Stimulated activated CD8-positive, alpha-beta memory T cell treated with anti-CD3 and anti-CD28 coated beads, Interleukin-15, amount 100 ng/mL, for 1 hour (primary cell): Measurements from ENCODE around the gene GUCA2A.
"Not testable (repeated sequence)": the region's sequence is repeated elsewhere in the genome, so short reads cannot be mapped to it uniquely, and the experiment has no call there.

ENCODE experiments used
- DNase-seq: peaks from one replicate; pipeline ENCODE4 v3.0.0-alpha.2; 2020; ENCODE audit warnings: low read depth

GUCA2A gene, protein sequence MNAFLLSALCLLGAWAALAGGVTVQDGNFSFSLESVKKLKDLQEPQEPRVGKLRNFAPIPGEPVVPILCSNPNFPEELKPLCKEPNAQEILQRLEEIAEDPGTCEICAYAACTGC

DNA sequence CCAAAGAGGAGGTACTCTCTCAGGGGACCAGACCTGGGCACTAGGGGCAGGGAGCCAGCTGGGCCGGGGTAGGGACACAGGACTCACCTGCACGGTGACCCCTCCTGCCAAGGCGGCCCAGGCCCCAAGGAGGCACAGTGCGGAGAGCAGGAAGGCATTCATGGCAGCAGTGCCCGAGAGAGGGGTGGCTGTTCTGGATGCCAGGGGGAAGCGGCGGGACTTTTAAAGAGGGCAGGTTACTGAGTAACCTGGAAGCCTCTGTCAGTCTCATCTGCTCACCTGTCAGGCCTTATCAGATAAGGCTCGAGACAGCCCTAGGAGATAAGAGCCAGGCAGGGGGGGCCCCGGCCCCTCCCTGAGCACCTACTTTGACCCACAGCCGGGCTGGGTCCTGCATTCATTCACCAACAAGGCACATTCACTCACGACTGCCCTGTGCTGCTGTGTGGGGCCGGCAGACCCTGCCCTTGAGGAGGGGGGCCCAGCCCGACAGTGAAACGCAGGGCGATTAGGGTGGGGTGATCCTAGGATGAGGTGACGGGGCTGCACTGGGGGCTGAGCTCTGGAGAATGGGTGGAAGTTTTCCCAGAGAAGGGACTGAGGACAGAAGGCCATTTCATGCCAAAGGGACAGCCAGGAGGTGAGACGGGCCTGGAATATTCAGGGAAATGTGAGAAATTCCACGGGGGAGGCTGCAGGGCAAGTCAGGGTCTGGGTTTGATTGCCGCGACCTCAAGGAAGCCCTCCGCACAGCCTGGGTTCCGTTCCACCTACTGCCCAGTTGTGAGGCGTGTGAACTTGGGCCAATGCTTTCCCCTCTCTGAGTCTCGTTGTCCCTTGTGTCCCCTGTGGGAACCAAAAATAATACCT is at the start of gene GUCA2A:
GUCA2A (minus strand) TSS at position 195 of the 870 bp plus-strand sequence; CDS start at position 162, 33 bp downstream.
- no peak for DNase-seq

GRCh38 chr1:42211224-42211623 is 46.7 kb upstream of the GUCA2A start:
- no peak for DNase-seq

GRCh38 chr1:42210421-42211133 is 46.0 kb upstream of the GUCA2A start:
- DNase-seq: no peak

GRCh38 chr1:42209526-42210251 is 45.1 kb upstream of the GUCA2A start:
- DNase-seq: no peak

DNA sequence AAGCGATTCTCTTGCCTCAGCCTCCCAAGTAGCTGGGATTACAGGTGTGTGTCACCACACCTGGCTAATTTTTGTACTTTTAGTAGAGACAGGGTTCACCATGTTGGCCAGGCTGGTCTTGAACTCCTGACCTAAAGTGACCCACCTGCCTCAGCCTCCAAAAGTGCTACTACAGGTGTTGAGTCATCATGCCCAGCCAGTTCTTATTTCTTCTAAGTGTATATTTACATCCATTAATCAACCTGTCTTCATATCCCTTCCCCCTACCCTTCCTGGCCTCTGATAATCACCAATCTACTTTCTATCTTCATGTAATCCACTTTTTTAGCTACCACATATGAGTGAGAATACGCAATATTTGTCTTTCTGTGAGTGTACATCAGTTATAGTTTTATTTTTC is 42.4 kb upstream of the GUCA2A start:
- not testable (repeated sequence) for DNase-seq

DNA sequence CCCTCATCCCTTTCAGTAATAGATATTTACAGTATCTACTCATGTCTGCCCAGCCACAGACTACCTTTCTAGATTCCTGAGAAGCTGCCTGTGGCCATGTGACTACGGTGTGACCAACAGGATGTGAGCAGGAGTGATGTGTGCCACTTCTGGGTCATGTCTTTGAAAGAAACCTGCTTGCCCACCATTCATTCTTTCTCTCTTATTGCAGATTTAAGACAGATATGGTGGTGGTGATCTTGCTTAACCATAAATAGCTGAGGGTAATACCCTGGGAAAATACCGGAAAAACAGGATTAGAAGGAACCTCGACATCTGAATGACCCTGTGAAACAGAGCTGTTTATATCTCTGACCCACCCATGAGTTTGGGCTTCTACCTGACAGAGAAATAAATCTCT is 41.6 kb upstream of the GUCA2A start:
- DNase-seq: no peak

GRCh38 chr1:42201986-42202385 is 37.4 kb upstream of the GUCA2A start:
- no peak for DNase-seq

- DNase-seq: no peak
Observed at GRCh38 chr1:42198251-42198650, 33.7 kb upstream of the GUCA2A start.

GRCh38 chr1:42195841-42196240 is 31.3 kb upstream of the GUCA2A start:
- no peak for DNase-seq

DNA sequence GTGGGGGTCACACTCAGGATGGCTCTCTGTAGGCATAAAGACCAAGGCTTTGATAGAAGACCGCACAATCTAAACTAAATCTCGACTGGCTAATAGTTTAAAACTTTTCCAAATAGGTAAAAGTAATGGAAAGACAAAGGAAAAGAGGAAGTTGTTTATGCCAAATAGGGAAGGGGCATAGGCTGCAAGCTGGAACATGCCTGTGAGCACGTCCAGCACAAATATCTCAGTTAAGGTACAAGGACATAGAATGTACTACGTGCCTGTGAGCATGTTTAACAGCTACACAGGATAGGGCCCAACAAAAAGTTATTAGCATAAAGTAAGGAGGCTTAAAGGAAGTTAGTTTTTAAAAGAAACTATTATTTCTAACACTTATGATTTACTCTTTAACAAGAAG is 27.6 kb upstream of the GUCA2A start:
- no peak for DNase-seq

DNA sequence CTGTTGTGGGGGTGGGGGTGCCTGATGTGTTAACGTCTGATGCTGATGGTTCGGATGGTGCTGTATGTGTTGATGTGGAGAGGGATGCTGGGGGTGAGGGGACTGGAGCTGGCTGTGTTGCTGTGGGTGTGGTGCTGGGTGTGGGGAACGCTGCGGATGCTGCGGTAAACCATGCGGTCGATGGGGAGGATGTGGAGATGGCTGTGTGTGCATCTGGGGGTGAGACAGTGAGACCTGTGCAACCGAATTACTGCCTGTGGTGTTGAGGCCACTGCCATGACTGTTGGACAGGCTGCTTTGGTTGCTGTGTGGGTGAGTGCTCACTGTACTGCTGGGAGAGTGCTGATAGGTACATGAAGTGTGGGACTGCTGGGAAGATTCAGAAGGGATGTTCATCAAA is 26.8 kb upstream of the GUCA2A start:
- DNase-seq: no peak

- DNase-seq: no peak
Observed at GRCh38 chr1:42189931-42190853, 25.6 kb upstream of the GUCA2A start.

GRCh38 chr1:42186152-42186551 is 21.6 kb upstream of the GUCA2A start:
- no peak for DNase-seq

- no peak for DNase-seq
Observed at GRCh38 chr1:42184616-42185015, 20.1 kb upstream of the GUCA2A start.

GRCh38 chr1:42183957-42184268 is 19.4 kb upstream of the GUCA2A start:
- DNase-seq: no peak

- DNase-seq: no peak
Observed at GRCh38 chr1:42183210-42183956, 18.8 kb upstream of the GUCA2A start.

DNA sequence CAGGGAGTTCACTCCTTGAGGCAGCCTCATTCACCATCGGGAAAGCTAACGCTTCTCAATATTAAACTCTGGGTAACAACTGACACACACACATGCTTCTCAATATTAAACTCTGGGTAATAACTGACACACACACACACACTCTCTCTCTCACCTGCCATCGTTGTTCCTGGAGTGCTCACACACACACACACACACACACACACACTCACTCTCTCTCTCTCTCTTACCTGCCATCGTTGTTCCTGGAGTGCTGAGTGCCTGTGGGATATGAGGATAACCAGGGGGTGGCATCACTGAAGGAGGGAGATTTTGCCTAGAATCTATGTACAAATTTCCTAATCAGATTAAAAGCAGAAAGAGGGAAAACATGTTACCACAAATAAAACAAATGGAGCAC is 17.1 kb upstream of the GUCA2A start:
- DNase-seq: no peak

DNA sequence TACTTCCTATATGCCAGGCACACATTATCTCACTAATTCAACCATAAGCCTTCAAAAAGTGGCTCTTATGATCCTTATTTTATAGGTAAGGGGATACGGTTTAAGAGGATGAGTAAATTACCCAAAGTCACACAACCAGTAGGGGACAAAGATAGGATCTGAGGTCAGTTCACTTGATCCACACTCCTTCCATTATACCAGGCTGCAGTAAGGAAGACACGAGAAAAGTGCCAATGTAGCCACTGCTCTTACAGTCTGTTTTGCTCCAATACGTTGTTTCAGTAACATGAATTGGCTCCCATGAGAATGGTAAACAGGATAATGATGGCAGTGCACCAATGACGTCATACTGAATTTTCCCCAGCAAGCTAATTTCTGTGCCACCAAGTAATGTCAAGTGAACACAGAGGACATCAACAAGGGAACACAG is 15.4 kb upstream of the GUCA2A start:
- DNase-seq: no peak

DNA sequence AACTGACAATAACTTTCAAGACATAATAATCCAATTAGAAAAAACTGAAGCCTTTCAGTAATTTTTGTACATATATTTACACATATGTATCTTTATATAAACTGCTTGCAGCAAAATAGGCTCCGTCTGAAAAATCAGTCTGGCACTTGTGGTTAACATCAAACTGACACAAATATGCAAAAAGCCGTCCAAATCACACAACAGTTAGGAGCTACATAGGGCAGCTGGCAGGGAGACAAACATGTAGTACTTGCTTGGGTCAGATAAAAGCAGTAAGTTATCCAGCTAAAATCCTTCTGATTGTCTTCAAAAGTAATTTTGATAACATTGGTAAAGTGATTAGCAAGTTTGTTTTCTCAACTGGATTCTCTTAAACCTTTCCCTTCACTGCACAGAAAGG is 14.7 kb upstream of the GUCA2A start:
- DNase-seq: no peak

DNA sequence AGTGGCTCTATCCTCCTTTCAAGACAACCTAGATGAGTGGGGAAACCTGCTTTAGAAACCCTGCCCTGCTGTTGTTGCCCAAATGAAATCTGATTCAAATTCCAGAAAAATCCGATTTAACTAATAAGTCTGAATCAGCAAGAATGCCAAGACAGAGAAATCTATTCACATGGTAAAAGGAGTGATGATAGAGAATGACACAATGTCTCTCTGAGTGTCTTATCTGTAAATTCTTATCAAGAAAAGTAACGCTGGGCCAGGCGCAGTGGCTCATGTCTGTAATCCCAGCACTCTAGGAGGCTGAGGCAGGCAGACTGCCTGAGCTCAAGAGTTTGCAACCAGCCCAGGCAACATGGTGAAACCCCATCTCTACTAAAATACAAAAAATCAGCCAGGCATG is 13.7 kb upstream of the GUCA2A start:
- DNase-seq: no peak

- no peak for DNase-seq
Observed at GRCh38 chr1:42177541-42177981, 13.0 kb upstream of the GUCA2A start.
